ENCODE data around the gene DNAJC13.

DNA sequence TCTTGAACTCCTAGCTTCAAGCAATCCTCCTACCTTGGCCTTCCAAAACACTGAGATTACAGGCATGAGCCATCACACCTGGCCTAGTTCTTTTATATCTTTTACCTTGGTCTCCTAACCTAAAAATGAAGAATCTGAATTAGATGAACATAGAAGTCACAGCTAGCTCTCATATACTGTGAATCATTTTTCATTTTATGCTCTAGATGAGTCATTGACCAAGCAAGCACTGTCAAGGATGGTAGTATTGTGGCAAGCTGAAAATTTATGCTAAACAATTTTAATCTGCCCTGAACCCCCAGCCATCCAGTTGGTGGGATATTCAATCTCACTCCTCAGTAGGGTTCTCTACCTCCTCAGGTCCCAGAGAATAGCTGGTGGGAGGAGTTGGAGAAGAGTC is 48.3 kb upstream of the DNAJC13 start:
- TF ChIP-seq TCF4 (CRISPR knock-in tag; IDR thresholded peaks at IDR 0.05; ENCODE audit: borderline replicate concordance) = no peak
- no peak for TF ChIP-seq ZNF8 (CRISPR knock-in tag; IDR thresholded peaks at IDR 0.05)
